ENCODE measurements around the gene MON2.

The MON2 gene

DNA sequence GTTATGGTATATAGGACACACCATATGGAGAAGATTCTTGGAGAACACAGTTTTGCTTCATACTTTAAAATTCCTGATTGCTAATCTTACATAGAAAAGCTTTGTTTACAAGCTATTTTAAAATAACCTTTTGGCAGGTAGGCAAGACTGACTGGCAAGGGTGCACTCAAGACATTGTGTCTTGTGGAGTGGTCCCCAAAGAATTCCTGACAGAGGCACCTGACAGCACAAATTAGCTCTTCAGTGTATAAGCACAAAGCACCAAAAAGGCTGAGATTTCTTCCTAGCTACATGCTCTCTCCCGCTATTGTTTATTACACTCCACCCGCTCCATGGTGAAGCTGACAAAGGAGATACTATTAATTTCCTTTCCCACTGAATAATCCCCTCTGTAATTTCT, 139.4 kb downstream of the MON2 start:
- DNase-seq (ENCODE audit: low read depth in 1 of 2, low spot score in 1 of 2) = no peak

DNA sequence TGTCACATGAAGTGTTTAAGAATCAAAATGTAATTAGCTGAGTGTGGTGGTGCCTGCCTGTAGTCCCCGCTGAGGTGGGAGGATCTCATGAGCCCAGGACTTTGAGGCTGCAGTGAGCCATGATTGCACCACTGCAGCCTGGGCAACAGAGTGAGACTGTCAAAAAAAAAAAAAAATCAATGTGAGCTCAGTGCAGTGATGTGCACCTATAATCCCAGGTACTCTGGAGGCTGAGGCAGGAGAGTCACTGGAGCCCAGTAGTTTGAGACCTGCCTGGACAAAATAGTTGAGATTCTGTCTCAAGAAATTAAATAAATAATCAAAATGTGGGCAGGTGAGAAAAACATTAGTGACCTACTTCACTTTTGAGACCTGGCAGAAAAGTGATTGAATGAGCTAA, 140.0 kb downstream of the MON2 start:
- DNase-seq (ENCODE audit: low read depth in 1 of 2, low spot score in 1 of 2) = no peak

DNA sequence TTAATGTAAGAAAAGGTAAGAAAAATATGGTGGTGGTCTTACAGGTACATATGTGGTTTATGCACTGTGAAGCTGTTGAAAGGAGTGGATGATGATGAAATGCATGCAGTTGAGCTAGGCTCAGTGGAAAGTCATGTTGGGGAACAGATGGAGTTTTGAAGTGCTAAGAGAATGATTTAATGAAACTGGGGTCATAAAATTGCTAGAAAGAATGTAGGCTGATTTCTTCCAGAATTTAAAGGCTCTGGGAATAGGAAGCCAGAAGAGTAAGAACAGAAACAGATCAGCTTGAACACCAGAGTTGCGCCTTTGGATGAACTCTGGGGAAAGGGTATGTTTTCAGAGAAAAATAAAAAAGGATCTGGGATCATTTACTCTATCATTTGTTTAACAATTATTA, 146.5 kb downstream of the MON2 start:
- DNase-seq (ENCODE audit: low read depth in 1 of 2, low spot score in 1 of 2) = no peak

- no peak for DNase-seq (ENCODE audit: low read depth in 1 of 2, low spot score in 1 of 2)
Measured at GRCh38 chr12:62618319-62618718, 151.7 kb downstream of the MON2 start.

DNA sequence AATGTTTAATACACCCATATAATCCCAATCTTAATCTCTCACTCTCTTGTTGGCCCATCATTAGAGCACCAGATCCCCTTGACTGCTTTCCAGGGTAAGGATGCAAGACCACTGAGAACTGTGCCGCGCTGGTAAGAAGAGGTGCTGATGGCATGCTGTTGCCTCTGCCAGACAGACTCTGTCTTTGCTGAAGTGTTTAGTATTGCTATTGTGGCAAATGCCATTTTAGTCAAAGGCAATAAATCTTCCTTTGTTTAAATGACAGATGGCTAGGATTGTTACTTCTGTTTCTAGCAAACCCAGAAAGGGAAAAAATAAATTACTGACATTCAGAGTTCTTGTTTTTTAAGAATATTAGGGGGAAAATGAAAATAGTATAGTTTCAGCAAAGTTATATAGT, 152.3 kb downstream of the MON2 start:
- no peak for DNase-seq (ENCODE audit: low read depth in 1 of 2, low spot score in 1 of 2)

GRCh38 chr12:62621101-62621638, 154.5 kb downstream of the MON2 start:
- no peak for DNase-seq (ENCODE audit: low read depth in 1 of 2, low spot score in 1 of 2)

- DNase-seq (ENCODE audit: low read depth in 1 of 2, low spot score in 1 of 2) = no peak
Measured at GRCh38 chr12:62622177-62622576, 155.6 kb downstream of the MON2 start.

DNA sequence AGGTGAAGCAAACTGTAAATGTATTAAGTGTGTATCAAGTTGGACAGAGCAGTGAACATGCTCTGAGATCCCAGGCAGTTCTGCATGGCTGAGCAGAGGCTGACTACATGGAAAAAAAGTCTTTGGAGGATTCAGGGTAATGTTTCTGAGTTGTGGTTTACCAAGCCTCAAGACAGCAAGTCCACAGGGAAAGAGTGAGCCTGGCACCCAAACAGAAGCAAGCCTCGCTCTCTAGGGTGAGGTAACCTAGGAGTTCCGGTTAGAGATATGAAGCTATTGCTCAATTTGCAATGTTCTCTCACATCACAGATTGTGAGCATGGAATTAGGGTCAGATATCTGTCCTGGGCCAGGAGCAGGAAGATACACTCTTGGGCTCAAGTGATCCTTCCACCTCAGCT, 158.6 kb downstream of the MON2 start:
- no peak for DNase-seq (ENCODE audit: low read depth in 1 of 2, low spot score in 1 of 2)

- DNase-seq (ENCODE audit: low read depth in 1 of 2, low spot score in 1 of 2) = no peak
Measured at GRCh38 chr12:62627181-62627580, 160.6 kb downstream of the MON2 start.

GRCh38 chr12:62629413-62629812, 162.8 kb downstream of the MON2 start:
- DNase-seq (ENCODE audit: low read depth in 1 of 2, low spot score in 1 of 2) = no peak

GRCh38 chr12:62629971-62630739, 163.5 kb downstream of the MON2 start:
- no peak for DNase-seq (ENCODE audit: low read depth in 1 of 2, low spot score in 1 of 2)

- no peak for DNase-seq (ENCODE audit: low read depth in 1 of 2, low spot score in 1 of 2)
Measured at GRCh38 chr12:62631471-62632410, 165.1 kb downstream of the MON2 start.

DNA sequence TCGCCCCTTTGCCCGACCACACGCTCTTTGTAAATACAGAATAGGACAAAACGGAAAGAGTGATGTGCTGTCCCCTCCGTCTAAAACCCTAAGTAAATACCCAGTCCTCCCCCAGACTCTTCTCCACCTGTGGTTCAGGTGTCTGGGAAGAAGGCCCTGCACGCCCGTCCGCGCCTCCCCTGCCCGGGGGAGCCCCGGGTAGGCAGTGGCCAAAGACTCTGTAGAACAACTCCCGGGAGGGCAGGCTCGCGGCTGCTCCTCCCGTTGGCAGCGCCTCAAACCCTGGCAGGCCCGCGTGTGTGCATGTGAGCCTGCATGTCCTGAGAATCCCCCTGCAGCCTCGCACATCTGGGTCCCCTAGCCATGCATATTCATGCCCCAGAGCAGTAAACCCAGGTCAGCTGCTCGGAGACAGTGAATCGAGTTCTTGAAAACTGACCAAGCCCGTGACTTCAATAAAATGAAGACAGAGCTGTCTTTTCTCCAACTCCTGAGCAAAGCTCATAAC, 165.8 kb downstream of the MON2 start:
- no peak for DNase-seq (ENCODE audit: low read depth in 1 of 2, low spot score in 1 of 2)

DNA sequence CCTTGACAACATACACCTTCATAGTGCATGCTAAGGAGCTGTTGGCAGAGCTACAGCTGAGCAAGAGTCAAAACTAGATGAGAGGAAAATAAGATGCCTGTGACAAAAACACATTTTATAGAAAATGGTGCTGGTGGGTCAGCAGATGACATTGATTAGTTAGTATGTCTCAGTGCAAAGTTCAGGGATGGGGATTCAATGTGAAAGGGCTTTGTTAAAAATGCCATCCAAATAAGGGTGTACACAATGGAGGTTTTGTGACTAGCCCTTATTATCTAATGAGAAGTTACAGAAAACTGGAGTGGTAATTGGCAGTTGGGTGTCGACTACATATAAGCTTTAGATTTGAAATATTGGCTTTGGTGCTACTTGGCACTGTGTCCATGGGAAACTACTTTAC, 169.0 kb downstream of the MON2 start:
- no peak for DNase-seq (ENCODE audit: low read depth in 1 of 2, low spot score in 1 of 2)

DNA sequence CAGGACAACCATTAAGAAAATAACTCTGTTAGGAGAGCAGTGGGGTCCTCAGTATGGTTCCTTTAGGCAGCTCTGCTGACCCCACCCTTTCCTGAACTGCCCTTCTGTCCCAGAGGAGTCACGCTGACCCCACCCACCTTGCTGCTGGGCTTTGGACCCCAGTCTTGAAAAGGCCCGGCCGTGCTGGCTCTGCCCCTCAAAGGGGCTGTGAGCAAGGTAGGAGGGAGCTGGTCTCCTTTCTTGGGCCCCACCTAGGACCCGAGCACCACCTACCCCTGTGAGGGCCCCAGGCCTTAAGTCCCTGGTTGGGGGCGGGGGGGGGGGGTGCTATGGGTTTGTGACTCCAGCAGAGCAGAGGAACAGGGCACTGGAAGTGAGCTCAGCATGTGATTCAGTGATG, 171.1 kb downstream of the MON2 start:
- DNase-seq (ENCODE audit: low read depth in 1 of 2, low spot score in 1 of 2) = no peak

DNA sequence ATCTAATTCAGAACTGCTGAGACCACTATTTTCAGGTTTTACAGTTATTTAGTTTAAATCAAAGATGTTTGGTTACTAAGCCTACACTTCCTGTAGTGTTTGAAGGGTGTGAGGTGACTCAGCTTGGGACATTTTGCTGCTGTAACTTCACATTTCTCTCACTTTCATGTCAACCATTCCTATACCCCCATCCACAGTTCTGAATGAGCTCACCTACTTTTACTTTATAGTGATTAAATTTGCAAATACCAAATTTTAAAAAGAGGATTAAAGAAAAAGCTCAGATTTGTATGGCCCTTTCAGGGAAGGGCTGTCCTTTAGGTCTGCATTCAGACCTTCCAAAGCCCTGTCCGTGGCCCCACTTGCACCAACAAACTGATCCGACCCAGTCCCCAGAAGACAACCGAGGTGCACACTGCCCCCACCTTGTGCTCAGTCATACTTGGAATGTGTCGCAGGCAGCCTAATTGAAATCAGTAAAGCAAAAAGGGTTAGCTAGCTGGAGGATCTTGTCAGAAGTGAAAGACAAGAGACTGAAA, 174.4 kb downstream of the MON2 start:
- no peak for DNase-seq (ENCODE audit: low read depth in 1 of 2, low spot score in 1 of 2)

- DNase-seq (ENCODE audit: low read depth in 1 of 2, low spot score in 1 of 2) = no peak
Measured at GRCh38 chr12:62642486-62642885, 175.9 kb downstream of the MON2 start.

GRCh38 chr12:62643486-62643885, 176.9 kb downstream of the MON2 start:
- DNase-seq (ENCODE audit: low read depth in 1 of 2, low spot score in 1 of 2) = no peak

DNA sequence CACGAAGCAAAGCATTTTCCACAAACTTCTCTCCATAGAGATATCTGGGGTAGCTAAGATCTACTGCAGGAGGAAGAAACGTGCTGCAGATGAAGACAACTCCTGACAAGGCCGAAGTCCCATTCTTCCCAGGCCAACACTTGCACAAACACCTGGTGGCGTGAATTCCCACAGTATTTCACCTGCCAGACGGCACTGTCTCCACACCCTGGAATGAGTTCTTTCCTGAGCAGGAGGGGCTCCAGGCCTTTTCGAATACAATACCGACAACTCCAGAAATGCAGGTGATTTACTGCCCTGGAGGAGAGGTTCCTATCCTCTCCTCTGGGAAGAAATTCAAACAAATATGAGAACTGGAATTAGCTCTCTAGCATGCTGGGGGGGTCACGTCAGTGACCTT, 179.9 kb downstream of the MON2 start:
- DNase-seq (ENCODE audit: low read depth in 1 of 2, low spot score in 1 of 2) = no peak

DNA sequence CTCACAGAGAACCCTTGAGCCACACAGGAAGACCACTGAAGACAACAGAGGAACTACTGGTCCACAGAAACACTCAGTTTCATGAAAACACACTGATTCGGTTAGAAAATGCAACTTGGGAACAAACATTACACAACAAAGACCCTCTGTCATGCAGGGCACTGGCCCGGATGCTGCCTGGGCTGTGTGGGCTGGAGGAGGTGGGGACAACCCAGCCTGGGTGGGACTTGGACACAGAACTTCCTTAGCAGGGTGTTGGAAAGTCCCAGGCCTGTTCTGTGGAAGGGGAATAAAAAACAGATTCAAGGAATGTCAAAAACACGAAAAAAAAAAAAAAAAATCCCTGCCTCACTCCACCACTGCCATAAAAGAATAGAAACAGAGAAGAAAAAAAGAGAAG, 181.0 kb downstream of the MON2 start:
- DNase-seq (ENCODE audit: low read depth in 1 of 2, low spot score in 1 of 2) = no peak

DNA sequence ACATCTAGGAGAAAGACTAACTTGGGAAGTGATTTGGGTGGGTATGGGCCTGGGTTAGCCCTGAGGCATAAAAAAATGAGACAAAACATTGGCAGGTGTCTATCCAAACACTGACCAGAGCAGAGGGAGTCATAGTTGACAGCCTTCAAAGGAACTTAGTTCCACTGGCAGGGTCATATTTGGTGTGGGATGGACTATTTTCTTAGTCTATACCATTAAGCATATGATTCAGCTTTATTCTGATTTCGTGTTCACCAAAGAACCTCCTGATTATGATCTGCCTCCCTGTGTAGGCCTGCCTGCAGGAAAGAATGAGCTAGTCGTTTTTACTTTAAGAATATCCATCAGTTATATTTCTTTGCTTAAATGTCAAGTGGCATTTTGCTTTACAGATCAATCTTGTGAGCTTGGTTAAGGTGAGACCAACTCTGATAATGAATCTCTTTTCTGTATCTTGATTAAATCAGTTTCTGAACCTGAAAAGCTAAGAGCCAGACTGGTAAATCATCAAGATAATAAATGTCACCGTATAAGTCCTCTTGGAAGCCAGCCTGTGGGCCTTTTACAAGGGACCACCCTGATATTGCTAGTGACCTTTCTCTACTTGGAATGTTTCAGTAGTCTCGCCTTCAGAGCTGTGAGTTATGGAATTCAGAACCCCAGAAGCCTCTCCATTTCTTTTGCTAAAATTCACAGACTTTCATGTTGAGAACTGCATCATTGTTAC, 182.9 kb downstream of the MON2 start:
- no peak for DNase-seq (ENCODE audit: low read depth in 1 of 2, low spot score in 1 of 2)

All from stimulated activated CD4-positive, alpha-beta T cell treated with anti-CD3 and anti-CD28 coated beads, Interleukin-15, amount 100 ng/mL, for 1 hour (primary cell).